ENCODE results near the gene IQSEC3. TPM values are rescaled to one million over a fixed set of nuclear protein-coding genes. Genes with fewer than 3 reads are reported as not detected.

The IQSEC3 gene
- total and polyA plus RNA-seq, 2 of the 13 experiments (the other 11 are each of a cell fraction or from before 2014, with no cell fraction given) = not detected

DNA sequence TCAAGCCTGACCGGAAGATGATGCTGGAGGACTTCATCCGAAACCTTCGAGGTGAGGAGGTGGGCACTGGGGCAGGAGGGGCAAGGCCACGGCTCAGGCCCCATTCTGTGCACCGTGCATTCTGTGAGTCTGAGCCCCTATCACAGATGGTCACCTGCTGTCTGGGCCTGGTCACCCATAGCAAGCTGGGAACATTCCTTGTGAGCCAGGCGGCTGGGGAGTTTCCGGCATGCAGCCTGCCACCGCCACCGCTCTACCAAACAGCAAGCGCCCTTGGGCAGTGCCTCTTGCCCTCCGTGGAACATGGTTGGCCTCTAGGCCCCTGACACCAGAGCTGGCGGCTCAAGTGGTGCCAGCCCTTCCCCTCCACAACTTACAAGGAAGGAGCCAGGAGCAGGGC is 91.1 kb downstream of the IQSEC3 start:
- no peak overlapping the region for H3K27ac ChIP-seq (ENCODE audit: extremely low read length, insufficient read depth, low read length)
- ChIA-PET POLR2A (no interaction called here), CTCF (ENCODE audit: low intra/inter-chr PET ratio, low total read pairs) (no interaction called here)
- H3K4me1 ChIP-seq (ENCODE audit: insufficient read depth, low read length) = peaks cover 5% of the 10 kb centered on the region
- H4K20me1 ChIP-seq (ENCODE audit: insufficient read depth, low read length) = no peaks in the 10 kb centered on the region
- intact Hi-C loops (cut with micrococcal nuclease; ENCODE audit: unreplicated experiment) = no loop called here
- H3K4me2 ChIP-seq (ENCODE audit: low read depth, low read length) = no peak overlapping the region
- H3K27me3 ChIP-seq (ENCODE audit: control insufficient read depth in 1 of 2, insufficient read depth in 2 of 2, low read length in 2 of 2) = peaks cover 7 to 45% of the 10 kb centered on the region in 2 experiments; a peak in 4 of 5 replicates
- no peak for ATAC-seq
- no peak overlapping the region for H3K9ac ChIP-seq (ENCODE audit: insufficient read depth, low read depth, low read length)
- 73% methylated on average over 3 of the region's 12 CpGs for WGBS (ENCODE audit: low lambda C conversion rate)
- no peak for TF ChIP-seq ZNF713 (CRISPR knock-in tag; IDR thresholded peaks at IDR 0.05)
- TF ChIP-seq, protein P1, sequence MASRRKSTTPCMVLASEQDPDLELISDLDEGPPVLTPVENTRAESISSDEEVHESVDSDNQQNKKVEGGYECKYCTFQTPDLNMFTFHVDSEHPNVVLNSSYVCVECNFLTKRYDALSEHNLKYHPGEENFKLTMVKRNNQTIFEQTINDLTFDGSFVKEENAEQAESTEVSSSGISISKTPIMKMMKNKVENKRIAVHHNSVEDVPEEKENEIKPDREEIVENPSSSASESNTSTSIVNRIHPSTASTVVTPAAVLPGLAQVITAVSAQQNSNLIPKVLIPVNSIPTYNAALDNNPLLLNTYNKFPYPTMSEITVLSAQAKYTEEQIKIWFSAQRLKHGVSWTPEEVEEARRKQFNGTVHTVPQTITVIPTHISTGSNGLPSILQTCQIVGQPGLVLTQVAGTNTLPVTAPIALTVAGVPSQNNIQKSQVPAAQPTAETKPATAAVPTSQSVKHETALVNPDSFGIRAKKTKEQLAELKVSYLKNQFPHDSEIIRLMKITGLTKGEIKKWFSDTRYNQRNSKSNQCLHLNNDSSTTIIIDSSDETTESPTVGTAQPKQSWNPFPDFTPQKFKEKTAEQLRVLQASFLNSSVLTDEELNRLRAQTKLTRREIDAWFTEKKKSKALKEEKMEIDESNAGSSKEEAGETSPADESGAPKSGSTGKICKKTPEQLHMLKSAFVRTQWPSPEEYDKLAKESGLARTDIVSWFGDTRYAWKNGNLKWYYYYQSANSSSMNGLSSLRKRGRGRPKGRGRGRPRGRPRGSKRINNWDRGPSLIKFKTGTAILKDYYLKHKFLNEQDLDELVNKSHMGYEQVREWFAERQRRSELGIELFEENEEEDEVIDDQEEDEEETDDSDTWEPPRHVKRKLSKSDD (CRISPR knock-in tag; IDR thresholded peaks at IDR 0.05; ENCODE audit: low read depth) = no peak
- TF ChIP-seq NR0B2 (CRISPR knock-in tag; IDR thresholded peaks at IDR 0.05) = no peak
- no peak for TF ChIP-seq ZNF782 (CRISPR knock-in tag; IDR thresholded peaks at IDR 0.05; ENCODE audit: borderline replicate concordance)
- no peak for TF ChIP-seq ZBTB25 (CRISPR knock-in tag; IDR thresholded peaks at IDR 0.05)
- TF ChIP-seq, protein P2, sequence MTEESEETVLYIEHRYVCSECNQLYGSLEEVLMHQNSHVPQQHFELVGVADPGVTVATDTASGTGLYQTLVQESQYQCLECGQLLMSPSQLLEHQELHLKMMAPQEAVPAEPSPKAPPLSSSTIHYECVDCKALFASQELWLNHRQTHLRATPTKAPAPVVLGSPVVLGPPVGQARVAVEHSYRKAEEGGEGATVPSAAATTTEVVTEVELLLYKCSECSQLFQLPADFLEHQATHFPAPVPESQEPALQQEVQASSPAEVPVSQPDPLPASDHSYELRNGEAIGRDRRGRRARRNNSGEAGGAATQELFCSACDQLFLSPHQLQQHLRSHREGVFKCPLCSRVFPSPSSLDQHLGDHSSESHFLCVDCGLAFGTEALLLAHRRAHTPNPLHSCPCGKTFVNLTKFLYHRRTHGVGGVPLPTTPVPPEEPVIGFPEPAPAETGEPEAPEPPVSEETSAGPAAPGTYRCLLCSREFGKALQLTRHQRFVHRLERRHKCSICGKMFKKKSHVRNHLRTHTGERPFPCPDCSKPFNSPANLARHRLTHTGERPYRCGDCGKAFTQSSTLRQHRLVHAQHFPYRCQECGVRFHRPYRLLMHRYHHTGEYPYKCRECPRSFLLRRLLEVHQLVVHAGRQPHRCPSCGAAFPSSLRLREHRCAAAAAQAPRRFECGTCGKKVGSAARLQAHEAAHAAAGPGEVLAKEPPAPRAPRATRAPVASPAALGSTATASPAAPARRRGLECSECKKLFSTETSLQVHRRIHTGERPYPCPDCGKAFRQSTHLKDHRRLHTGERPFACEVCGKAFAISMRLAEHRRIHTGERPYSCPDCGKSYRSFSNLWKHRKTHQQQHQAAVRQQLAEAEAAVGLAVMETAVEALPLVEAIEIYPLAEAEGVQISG (CRISPR knock-in tag; IDR thresholded peaks at IDR 0.05) = no peak
- no peak for TF ChIP-seq ZNF639 (CRISPR knock-in tag; conservative IDR thresholded peaks at IDR 0.05)
- no peak for TF ChIP-seq ZNF577 (CRISPR knock-in tag; IDR thresholded peaks at IDR 0.05; ENCODE audit: borderline replicate concordance, low read depth)
- TF ChIP-seq, protein P3, sequence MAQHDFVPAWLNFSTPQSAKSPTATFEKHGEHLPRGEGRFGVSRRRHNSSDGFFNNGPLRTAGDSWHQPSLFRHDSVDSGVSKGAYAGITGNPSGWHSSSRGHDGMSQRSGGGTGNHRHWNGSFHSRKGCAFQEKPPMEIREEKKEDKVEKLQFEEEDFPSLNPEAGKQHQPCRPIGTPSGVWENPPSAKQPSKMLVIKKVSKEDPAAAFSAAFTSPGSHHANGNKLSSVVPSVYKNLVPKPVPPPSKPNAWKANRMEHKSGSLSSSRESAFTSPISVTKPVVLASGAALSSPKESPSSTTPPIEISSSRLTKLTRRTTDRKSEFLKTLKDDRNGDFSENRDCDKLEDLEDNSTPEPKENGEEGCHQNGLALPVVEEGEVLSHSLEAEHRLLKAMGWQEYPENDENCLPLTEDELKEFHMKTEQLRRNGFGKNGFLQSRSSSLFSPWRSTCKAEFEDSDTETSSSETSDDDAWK (CRISPR knock-in tag; IDR thresholded peaks at IDR 0.05) = no peak
- H3K4me3 ChIP-seq (replicated peaks in 1 of 3; ENCODE audit: insufficient read depth in 1 of 3, low read depth in 2 of 3, low read length in 3 of 3) = no peak overlapping the region
- in situ Hi-C loops (cut with HindIII; ENCODE audit: extremely low pct_ligation_motif_present, low pct_unique_long_range_greater_than_20kb) = no loop called here
- no TSS peak for BruUV-seq (replicated peaks)
- H3K9me3 ChIP-seq (ENCODE audit: low read length) = no peaks in the 10 kb centered on the region
- no peak for DNase-seq (ENCODE audit: low spot score)
- H3K79me2 ChIP-seq (ENCODE audit: insufficient read depth, low read length) = no peaks in the 10 kb centered on the region
- H2AFZ ChIP-seq (ENCODE audit: low read length) = no peak overlapping the region
- no peak for FAIRE-seq
- H3K36me3 ChIP-seq (replicated peaks in 1 of 2; ENCODE audit: control insufficient read depth in 1 of 2, insufficient read depth in 2 of 2, low read length in 2 of 2) = no peaks in the 10 kb centered on the region
